GM10266 (cell line): ENCODE data around the gene CTNNBL1.

Source experiments
- DNase-seq: peaks from one replicate; pipeline ENCODE4 v3.0.0; 2012; ENCODE audit errors: extremely low spot score
- CTCF ChIP-seq: IDR thresholded peaks from 2 replicates; pipeline ENCODE4 v1.5.1; 2012; ENCODE audit warnings: mild to moderate bottlenecking, low read depth; ENCODE audit not compliant: control insufficient read depth, insufficient read depth; ENCODE audit errors: missing control alignments

CTNNBL1 gene, protein sequence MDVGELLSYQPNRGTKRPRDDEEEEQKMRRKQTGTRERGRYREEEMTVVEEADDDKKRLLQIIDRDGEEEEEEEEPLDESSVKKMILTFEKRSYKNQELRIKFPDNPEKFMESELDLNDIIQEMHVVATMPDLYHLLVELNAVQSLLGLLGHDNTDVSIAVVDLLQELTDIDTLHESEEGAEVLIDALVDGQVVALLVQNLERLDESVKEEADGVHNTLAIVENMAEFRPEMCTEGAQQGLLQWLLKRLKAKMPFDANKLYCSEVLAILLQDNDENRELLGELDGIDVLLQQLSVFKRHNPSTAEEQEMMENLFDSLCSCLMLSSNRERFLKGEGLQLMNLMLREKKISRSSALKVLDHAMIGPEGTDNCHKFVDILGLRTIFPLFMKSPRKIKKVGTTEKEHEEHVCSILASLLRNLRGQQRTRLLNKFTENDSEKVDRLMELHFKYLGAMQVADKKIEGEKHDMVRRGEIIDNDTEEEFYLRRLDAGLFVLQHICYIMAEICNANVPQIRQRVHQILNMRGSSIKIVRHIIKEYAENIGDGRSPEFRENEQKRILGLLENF

GRCh38 chr20:37693635-37694626, at the start of gene CTNNBL1:
TSS of gene CTNNBL1 (plus strand) at chr20:37694030. CDS start at chr20:37694123, 93 bp downstream.
- TF ChIP-seq CTCF, result no peak

DNA sequence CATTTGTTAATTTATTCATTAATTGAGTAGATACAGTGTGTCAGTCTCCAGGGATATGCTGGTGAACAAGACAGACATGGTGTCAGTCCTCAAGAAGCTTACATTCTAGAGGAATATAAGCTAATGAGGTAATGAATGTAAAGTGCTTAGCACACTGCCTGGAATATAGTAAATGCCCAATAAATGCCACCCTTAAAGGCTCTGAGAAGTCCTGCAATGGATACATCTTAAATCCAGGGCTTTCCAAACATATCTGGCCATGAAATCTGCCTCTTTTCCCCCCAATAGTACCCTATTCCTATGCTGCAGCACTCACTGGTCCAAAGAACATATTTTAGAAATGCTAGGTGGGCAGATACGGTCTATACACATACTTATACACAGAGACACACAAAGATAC, 49.2 kb upstream of the CTNNBL1 start:
- no peak for TF ChIP-seq CTCF

More at GRCh38 chr20:37693635-37694626, at the start of gene CTNNBL1:
- peak; percentile 89 for DNase-seq

GRCh38 chr20:37647946-37648345, 45.9 kb upstream of the CTNNBL1 start:
- no peak for TF ChIP-seq CTCF
- DNase-seq, result no peak

More for the DNA sequence above, 49.2 kb upstream of the CTNNBL1 start:
- no peak for DNase-seq

- no peak for TF ChIP-seq CTCF
- no peak for DNase-seq
These were observed 44.8 kb upstream of the CTNNBL1 start for GRCh38 chr20:37649017-37649416.

- no peak for DNase-seq
- TF ChIP-seq CTCF, result no peak
These were observed 44.0 kb upstream of the CTNNBL1 start for GRCh38 chr20:37649676-37650370.

- DNase-seq, result no peak
- TF ChIP-seq CTCF, result no peak
These were observed 43.2 kb upstream of the CTNNBL1 start for GRCh38 chr20:37650661-37651060.
